Stimulated activated CD8-positive, alpha-beta memory T cell treated with anti-CD3 and anti-CD28 coated beads, Interleukin-15, amount 100 ng/mL, for 1 hour (primary cell): ENCODE measurements around the gene FBN1.

Experiments used
- DNase-seq: peaks from one replicate; pipeline ENCODE4 v3.0.0-alpha.2; 2020; ENCODE audit warnings: low read depth

The FBN1 gene

GRCh38 chr15:48553559-48553958 lies 92.0 kb downstream of the FBN1 start:
- DNase-seq: no peak

DNA sequence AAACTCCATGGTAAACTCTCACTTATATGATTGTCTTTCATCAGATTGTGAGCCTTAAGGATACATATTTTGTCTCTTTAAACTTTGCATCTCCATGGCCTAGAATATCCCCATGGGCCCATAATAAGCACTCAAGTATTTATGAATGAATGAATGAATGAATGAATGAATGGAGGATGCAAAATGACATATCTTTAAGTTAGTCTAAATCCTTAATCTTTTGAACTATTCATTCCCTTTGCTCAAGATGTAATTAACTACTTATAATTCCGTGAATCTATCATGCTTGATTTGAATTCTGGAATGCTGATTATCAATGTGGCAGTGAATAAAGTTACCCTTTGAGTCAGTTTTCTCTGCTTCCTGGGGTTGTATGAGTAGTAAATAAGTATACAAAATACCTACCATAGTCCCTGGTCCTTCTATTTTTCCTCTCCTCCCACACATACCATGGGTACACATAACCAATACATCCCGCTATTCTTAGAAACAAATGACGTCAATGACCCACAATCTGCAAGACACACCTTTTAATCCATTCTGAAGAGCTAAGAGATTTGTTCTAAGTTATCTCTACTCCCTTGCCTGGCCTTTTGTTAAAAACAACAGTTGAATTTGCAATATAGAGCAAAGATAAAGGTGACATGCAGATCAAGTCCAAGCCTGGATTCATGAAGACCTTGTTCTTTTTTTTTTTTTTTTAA lies 94.5 kb downstream of the FBN1 start:
- DNase-seq: no peak

GRCh38 chr15:48548455-48548854 lies 97.1 kb downstream of the FBN1 start:
- DNase-seq: no peak

DNA sequence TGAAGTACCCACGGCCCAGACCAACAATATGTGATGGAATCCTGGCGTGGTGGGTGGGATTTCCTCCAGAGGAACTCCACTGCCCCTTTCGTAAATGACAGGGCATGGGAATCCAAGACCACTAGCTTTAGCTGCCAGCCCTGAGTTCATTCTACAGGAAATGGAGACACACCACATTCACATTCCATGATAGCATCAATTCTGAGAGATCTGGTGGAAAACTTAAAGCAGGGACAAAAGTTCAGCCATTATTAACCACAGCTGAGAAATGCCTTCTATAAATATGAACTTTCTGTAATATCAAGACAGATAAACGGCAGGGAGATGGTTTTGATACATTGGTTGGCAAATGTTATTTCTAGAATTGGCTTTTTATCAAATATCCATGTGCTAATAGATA lies 98.2 kb downstream of the FBN1 start:
- no peak for DNase-seq

GRCh38 chr15:48546296-48546695 lies 99.2 kb downstream of the FBN1 start:
- no peak for DNase-seq

GRCh38 chr15:48544778-48545177 lies 100.7 kb downstream of the FBN1 start:
- DNase-seq: no peak

DNA sequence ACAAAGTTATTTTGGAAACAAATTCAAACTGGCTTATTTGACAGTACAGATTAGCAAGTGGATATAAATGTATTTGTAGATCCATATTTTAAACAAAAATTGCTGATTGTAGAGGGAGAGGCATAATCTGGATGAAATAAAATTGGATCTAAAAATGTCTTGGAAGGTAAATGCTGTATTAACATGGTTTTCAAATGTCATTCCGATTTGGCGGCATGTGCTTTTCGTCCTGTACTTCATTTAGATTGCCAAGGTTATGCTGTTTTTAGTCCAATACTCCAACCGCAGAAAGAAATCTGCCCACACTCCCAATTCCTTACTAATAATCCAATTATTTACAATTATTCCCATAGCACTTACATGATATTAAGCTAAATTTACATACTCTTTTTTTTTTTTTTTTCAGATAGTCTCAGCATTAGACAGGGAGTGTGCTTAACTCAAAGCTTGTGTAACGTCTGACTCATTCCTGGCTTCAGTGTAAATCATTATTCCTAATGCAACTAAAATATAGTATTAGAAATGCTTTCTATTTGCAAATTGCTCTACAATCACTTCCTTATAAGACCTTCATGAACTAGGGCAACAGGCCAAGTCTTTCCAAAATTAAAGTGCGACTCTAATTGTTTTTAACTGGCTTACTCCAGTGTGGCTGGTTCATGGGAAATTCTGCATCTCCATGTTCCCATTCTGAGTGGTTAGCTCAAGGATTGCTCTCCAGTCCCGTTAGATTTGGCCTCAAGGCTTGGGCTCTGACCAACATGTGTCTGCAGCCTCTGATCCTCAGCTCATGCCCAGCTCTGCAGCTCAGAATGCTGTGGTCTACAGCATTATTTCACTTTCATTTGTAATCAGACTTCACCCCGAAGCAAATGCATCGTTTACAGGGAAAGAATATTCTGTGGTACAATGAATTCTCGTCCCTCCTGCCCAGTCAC lies 103.9 kb downstream of the FBN1 start:
- no peak for DNase-seq

GRCh38 chr15:48540756-48541155 lies 104.8 kb downstream of the FBN1 start:
- DNase-seq: no peak

GRCh38 chr15:48538941-48539340 lies 106.6 kb downstream of the FBN1 start:
- no peak for DNase-seq

DNA sequence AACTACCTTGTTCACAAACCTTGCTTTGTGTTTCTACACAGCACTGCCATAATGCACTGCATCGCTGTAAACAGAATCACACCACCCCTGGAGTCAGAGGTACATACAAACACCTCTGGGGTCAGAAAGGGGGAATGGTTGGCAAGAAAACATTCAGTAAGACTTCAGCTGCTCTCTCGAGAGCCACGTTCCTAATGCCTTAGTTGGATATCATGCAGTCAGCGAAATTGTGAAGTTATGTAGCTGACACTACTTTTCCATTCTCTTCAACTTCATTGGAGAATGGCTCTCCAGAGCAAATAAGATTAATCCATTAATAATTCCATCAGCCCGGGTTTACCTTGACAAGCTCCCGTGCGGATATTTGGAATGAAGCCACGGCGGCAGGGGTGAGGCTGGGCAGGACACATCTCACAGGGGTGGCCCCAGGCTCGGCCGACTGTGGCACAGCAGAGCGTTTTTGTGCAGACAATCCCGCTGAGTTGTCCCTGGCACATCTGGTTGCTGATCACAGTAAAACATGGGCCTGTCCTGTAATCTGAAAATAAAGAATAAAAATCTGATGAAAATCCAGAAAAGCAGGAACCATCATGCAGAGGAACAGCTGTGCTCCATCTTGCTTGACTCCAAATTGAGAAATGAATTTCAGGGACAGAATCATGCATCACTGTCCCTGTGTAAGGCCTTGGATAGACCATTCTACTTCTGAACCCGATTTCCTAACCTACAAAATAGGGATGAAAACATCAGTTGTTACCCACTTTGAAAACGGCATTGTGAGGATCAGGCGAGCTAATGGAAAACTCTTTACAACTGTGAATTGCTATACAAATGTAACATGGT lies 108.0 kb downstream of the FBN1 start:
- DNase-seq: no peak

DNA sequence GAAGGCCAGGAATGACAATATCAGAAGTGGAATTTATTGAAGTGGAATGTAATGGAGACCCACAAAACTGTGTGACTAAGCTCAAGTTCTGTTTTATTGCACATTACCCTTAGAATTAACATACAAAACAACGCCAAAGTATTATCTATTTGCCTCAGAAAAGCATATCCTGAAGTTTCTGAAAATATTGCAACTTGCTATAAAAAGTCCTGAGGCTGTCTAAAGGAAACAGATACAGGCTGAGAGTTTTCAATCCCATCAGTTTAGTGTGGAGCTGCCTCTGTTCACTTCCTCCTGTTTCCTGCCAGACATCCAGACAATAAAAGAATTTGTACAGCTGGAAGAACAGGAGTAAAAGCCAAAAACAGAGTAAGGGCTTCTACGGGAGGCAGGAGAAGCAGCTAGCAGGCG lies 108.8 kb downstream of the FBN1 start:
- no peak for DNase-seq

- no peak for DNase-seq
Measured at GRCh38 chr15:48533982-48534381, 111.5 kb downstream of the FBN1 start.

GRCh38 chr15:48532946-48533345 lies 112.6 kb downstream of the FBN1 start:
- no peak for DNase-seq

DNA sequence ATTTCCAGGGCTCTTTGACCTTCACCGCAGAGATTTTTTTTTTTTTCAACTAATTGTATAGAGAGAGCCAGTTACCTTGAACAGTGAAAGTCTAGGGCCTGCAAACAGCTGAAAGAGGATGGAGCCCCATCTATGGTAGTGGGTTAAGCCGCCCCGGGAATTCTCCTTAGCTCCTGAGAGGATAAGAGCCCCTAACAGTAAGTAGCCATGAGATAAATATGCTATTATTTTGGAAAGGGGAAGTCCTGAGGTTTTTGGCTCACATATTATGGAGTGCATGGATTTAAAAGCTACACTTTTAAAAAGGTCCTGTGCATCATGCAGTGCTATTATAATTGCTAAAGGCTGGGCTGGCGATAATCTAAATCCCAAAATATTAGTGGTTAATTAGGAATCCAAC lies 115.0 kb downstream of the FBN1 start:
- DNase-seq: no peak

DNA sequence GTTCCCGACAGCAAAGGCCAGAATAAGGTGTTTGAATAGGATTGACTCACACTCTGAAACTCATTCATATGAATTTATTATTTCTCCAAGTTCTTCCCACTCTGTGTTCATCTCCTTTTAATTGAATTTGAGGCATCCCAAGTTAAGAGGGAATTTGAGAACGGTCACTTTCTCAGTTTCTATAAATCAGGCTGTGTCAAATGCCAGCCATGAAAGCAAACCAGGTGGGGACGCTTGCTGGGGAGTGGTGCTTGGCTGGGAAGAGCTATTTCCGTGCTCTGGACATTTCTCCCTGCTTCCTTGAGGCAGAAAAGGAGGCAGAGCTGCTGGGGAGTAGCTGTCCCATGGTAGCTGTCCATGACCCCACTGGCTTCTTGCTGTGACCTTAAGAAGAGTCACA lies 116.6 kb downstream of the FBN1 start:
- DNase-seq: no peak

- no peak for DNase-seq
Measured at GRCh38 chr15:48527517-48527916, 118.0 kb downstream of the FBN1 start.

DNA sequence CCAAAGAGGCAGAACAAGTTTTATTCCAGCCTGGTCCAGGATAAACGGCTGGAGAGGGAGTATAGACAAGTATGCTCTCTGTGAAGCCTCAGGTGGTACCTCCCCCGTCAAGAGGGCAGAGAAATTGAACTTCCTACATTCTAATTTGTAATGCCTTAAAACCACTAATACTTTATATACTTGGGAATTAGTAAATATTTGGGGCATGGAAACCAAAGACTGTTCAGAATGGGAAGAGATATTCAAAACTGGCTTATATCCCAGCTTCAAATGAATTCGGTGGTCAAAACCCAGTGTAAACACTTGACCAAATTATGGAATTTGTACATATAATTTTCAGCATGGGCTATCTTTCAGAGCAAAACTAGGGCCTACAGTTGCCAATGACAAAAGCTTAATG lies 122.6 kb downstream of the FBN1 start:
- DNase-seq: no peak

GRCh38 chr15:48522123-48522522 lies 123.4 kb downstream of the FBN1 start:
- no peak for DNase-seq

DNA sequence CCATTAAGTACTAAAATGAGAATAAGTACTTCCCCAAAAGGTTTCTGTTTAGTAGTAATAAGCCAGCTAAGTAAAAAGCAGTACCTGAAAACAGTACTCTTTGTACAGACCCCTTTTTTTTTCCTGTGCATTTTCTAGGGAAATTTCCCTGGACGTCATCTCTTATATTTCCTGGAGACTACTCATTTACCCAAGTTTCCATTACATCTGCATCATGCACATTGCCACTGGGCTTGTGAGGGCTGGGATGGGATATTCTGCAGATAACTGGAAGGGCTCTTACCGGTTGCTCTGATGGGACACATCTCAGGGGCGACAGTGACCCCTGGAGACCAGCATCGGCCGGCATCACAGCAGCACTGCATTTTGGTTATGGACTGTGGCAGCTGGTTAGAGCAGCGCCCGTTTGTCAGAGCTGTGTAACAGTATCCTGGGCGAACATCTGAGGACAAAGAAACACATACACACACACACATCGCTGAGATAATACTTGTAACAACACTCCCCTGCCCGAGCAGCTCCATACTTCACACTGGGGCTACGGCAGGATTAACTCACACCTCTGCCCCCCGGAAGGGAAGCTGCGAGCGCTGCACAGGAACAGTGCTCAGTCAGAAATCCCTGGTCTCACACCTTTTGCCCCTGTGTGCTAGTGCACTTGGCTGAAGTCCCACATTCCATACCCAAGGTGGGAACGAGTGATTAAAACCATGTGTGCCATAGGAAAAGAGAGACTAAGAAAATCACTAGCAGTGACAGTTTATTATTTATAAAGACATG lies 124.9 kb downstream of the FBN1 start:
- no peak for DNase-seq

DNA sequence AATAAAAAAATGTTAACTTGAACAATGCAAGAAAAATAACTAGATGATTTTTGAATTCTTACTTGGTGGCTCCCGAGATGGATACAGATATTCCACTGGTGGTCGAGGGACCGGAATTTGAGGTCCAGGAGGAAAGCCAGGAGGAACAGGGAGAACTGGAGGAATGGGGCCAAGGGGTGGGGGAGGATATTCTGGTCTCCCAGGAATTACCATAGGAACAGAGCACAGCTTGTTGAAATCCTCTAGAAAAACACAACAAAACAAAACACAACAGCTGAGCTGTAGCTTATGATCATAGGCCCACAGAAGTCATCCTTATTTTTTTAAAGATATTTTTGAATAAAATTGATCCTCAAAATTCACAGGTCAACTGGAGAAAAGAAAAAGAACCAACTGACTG lies 129.4 kb downstream of the FBN1 start:
- DNase-seq: no peak

DNA sequence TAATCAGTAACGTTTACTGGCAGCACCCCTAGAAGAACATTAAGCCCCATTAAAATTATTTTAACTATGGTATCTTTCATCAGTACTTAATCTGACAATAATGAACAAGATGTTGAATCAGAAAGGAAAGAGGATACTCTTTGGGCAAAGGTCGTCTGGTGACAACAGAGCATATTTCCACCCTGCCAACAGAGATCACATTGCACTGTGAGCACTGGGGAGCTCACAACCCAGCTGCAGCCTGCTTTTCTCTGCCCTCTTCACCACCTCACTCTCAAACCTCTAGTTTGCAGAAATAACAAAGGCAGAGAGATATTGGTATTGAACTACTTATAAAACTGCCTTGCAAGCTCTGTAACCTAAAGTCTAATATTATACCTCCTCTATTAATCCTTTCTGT lies 130.0 kb downstream of the FBN1 start:
- no peak for DNase-seq
